CD1c-positive myeloid dendritic cell (primary cell): ENCODE measurements around the gene CALN1.
"Not testable (repeated sequence)": the region's sequence is repeated elsewhere in the genome, so short reads cannot be mapped to it uniquely, and the experiment has no call there.

ENCODE experiments used
- DNase-seq: peaks from one replicate; pipeline ENCODE4 v3.0.0-alpha.2; 2016; ENCODE audit errors: extremely low spot score

Gene CALN1

GRCh38 chr7:72098807-72099580, 313.1 kb downstream of the CALN1 start:
- no peak for DNase-seq

- no peak for DNase-seq
Observed at GRCh38 chr7:72097226-72097625, 314.9 kb downstream of the CALN1 start.

GRCh38 chr7:72092769-72093168, 319.4 kb downstream of the CALN1 start:
- DNase-seq, result no peak

GRCh38 chr7:72087926-72088325, 324.2 kb downstream of the CALN1 start:
- no peak for DNase-seq

- DNase-seq, result peak; percentile 75
Observed at GRCh38 chr7:72080865-72081510, 331.1 kb downstream of the CALN1 start.

GRCh38 chr7:72080341-72080766, 331.8 kb downstream of the CALN1 start:
- DNase-seq, result no peak

GRCh38 chr7:72078856-72079255, 333.3 kb downstream of the CALN1 start:
- DNase-seq, result no peak

- no peak for DNase-seq
Observed at GRCh38 chr7:72078301-72078700, 333.8 kb downstream of the CALN1 start.

GRCh38 chr7:72077786-72078185, 334.4 kb downstream of the CALN1 start:
- DNase-seq, result no peak

GRCh38 chr7:72072901-72073300, 339.2 kb downstream of the CALN1 start:
- DNase-seq, result no peak

- no peak for DNase-seq
Observed at GRCh38 chr7:72069263-72069662, 342.9 kb downstream of the CALN1 start.

GRCh38 chr7:72065764-72066163, 346.4 kb downstream of the CALN1 start:
- DNase-seq, result not testable (repeated sequence)

GRCh38 chr7:72064916-72065315, 347.2 kb downstream of the CALN1 start:
- no peak for DNase-seq

GRCh38 chr7:72063330-72063729, 348.8 kb downstream of the CALN1 start:
- DNase-seq, result no peak

- DNase-seq, result no peak
Observed at GRCh38 chr7:72062666-72063065, 349.5 kb downstream of the CALN1 start.

- DNase-seq, result no peak
Observed at GRCh38 chr7:72059925-72060324, 352.2 kb downstream of the CALN1 start.

GRCh38 chr7:72058579-72058978, 353.6 kb downstream of the CALN1 start:
- peak; percentile 22 for DNase-seq

GRCh38 chr7:72057796-72058195, 354.3 kb downstream of the CALN1 start:
- no peak for DNase-seq

GRCh38 chr7:72057231-72057630, 354.9 kb downstream of the CALN1 start:
- no peak for DNase-seq

- DNase-seq, result no peak
Observed at GRCh38 chr7:72055426-72055825, 356.7 kb downstream of the CALN1 start.

GRCh38 chr7:72053292-72053691, 358.8 kb downstream of the CALN1 start:
- DNase-seq, result peak; percentile 74

- DNase-seq, result no peak
Observed at GRCh38 chr7:72048420-72048819, 363.7 kb downstream of the CALN1 start.

- DNase-seq, result peak; percentile 26
Observed at GRCh38 chr7:72042855-72043254, 369.3 kb downstream of the CALN1 start.
